ENCODE results near the gene PRM2. TPM values are rescaled to one million over a fixed set of nuclear protein-coding genes. Genes with fewer than 3 reads are reported as not detected.

Gene PRM2
- total RNA-seq, 1 experiment from 2014 or later = not detected

DNA sequence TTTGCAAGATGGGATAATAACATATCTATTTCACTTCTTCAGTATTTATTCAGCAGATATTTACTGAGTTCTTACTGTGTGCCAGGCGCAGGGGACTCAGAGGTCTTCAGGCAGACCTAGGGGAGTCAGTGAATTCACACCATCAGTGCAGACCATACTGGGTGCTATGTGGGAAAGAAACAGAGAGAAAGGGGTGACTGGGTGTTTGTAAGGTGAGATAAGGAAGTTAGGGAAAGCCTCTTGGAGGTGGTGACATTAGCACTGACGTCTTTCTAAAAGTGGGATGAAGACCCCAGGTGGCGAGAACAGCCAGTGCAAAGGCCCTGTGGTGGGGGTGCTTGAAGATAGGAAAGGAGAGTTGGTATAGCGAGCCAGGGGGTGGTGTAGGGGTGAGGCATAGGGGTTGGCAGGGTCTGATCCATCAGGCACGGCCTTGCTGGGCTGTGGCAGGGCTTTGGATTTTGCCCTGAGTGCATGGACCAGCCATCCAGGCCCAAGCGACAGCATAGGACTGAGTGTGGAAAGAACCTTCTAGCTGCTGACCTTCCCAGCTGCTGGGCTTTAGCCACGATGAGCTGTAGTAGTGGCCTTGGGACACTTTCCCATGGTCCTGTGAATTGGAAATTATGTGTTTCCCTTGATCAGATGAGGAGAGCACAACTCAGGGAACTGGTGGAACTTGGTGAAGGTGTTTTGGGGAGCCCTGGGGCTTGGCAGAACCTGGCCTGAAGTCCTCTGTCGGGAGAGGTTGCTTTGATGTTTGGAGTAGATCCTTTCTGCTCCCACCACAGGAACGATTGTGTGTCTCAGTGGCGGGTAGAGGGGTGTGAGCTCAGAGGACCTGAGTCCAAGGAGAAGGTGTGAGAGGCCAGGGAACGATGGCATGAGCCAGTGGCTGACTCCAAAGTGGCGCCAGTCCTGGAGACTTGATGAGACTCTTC is 16.4 kb downstream of the PRM2 start:
- Histone ChIP-seq H3K9ac (ENCODE audit: extremely low read depth, insufficient read length, low read length) (no peak overlapping the region), H2BK12ac (ENCODE audit: insufficient read length, low read depth, low read length) (no peak overlapping the region), H3K23ac (ENCODE audit: insufficient read length, low read depth, low read length) (no peak overlapping the region), H3K79me2 (ENCODE audit: insufficient read depth, low read length) (peaks cover 1% of the 10 kb centered on the region; the same call in 1 of the 2 replicates), H3K4me1 (ENCODE audit: insufficient read depth, low read length) (peaks cover 5% of the 10 kb centered on the region; the same call in 1 of the 2 replicates), H4K5ac (ENCODE audit: insufficient read length, low read depth, low read length) (no peak overlapping the region), H3K23me2 (ENCODE audit: insufficient read length, low read depth, low read length, poor library complexity, severe bottlenecking) (peaks cover 9% of the 10 kb centered on the region), H2BK15ac (ENCODE audit: low read depth, low read length) (no peak overlapping the region), H3K27ac (ENCODE audit: insufficient read length, low read depth, low read length) (no peak overlapping the region), H4K20me1 (ENCODE audit: control insufficient read depth, insufficient read depth, insufficient read length) (no peaks in the 10 kb centered on the region), H3K27me3 (ENCODE audit: insufficient read depth, low read length) (no peaks in the 10 kb centered on the region), H3K18ac (ENCODE audit: insufficient read length, low read depth, low read length) (no peak overlapping the region), H2BK120ac (ENCODE audit: low read depth, low read length, poor library complexity, severe bottlenecking) (no peak overlapping the region), H2AFZ (ENCODE audit: low read length) (no peak overlapping the region), H3K4me2 (ENCODE audit: insufficient read depth, insufficient read length, low read length) (no peak overlapping the region), H3K9me3 (ENCODE audit: control insufficient read depth, low read depth, low read length) (no peaks in the 10 kb centered on the region), H2AK5ac (ENCODE audit: insufficient read length, low read length) (no peak overlapping the region), H4K91ac (ENCODE audit: insufficient read length, low read depth, low read length) (no peak overlapping the region), H3K14ac (ENCODE audit: insufficient read depth, low read length) (no peak overlapping the region), H2BK5ac (ENCODE audit: insufficient read length, low read length) (no peak overlapping the region), H3T11ph (ENCODE audit: low read length) (no peak overlapping the region), H2BK20ac (ENCODE audit: low read depth, low read length, poor library complexity, severe bottlenecking) (no peak overlapping the region), H3K79me1 (ENCODE audit: insufficient read depth, low read depth, low read length, poor library complexity, severe bottlenecking) (no peaks in the 10 kb centered on the region), H3K4ac (ENCODE audit: low read depth, low read length) (no peak overlapping the region), H3K56ac (ENCODE audit: insufficient read length, low read depth, low read length) (no peak overlapping the region), H4K8ac (replicated peaks; ENCODE audit: insufficient read length, low read depth, low read length) (no peak overlapping the region)
- H3K9me3 Mint-ChIP-seq = no peaks in the 10 kb centered on the region
- no peak for DNase-seq
- H3K27me3 Mint-ChIP-seq (ENCODE audit: low read depth) = no peaks in the 10 kb centered on the region; the same call in 1 of the 2 replicates
- peak overlapping the region in 2 of 3 experiments; percentile 32 to 76; a peak in 3 of 7 replicates for H3K27ac Mint-ChIP-seq
- no CpG with 5 or more reads among the region's 12 CpGs for WGBS (ENCODE audit: extremely low coverage, insufficient read length, low lambda C conversion rate)
- TF ChIP-seq, protein P1, sequence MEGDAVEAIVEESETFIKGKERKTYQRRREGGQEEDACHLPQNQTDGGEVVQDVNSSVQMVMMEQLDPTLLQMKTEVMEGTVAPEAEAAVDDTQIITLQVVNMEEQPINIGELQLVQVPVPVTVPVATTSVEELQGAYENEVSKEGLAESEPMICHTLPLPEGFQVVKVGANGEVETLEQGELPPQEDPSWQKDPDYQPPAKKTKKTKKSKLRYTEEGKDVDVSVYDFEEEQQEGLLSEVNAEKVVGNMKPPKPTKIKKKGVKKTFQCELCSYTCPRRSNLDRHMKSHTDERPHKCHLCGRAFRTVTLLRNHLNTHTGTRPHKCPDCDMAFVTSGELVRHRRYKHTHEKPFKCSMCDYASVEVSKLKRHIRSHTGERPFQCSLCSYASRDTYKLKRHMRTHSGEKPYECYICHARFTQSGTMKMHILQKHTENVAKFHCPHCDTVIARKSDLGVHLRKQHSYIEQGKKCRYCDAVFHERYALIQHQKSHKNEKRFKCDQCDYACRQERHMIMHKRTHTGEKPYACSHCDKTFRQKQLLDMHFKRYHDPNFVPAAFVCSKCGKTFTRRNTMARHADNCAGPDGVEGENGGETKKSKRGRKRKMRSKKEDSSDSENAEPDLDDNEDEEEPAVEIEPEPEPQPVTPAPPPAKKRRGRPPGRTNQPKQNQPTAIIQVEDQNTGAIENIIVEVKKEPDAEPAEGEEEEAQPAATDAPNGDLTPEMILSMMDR (conservative IDR thresholded peaks at IDR 0.05) = no peak
- H3K36me3 Mint-ChIP-seq (ENCODE audit: insufficient read depth in 1 of 3, low read depth in 3 of 3) = no peaks in the 10 kb centered on the region
- H3K4me3 Mint-ChIP-seq = no peak overlapping the region
- peaks cover 15 to 18% of the 10 kb centered on the region in 2 experiments for H3K4me1 Mint-ChIP-seq

All from H9 (cell line).